DMS53 treated with DMSO at 0.1 percent for 48 hours (cell line): ENCODE results near the gene KRI1.
A peak's percentile ranks its signal among the peaks of the same experiment; 100 is the strongest.
"Not testable (repeated sequence)": the region's sequence is repeated elsewhere in the genome, so short reads cannot be mapped to it uniquely, and the experiment has no call there.

Source experiments
- DNase-seq: peaks from one replicate; lab custom pipeline; 2025; ENCODE audit not compliant: unreplicated experiment; lab: John Stamatoyannopoulos, UW

The KRI1 gene

DNA sequence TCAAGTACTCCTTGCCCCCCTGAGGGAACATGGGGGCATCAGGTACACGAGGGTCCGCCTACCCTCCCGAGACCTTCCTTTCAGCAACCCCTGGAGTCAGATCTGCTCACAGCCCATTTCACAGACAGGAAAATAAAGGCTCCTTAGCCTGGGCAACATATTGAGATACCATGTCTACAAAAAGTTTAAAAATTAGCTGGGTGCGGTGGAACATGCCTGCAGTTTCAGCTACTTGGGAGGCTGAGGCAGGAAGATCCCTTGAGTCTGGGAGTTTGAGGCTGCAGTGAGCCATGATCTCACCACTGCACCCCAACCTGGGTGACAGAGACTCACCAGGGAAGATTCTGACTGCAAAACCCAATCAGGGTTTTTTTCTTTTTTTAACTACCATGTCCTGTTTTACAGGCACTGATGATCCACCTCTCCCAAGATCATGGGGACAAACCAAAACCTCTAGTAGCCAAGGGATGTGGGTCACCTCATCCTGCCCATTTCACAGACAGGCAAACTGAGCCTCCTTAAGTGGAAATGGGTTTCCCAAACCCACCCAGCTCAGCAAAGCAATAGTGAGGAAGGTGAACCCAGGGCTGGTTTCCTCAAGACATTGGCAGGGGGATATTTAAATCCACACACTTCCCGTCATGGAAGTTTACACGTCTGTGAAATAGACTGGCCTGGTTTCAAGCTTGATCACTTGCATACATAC, 9.4 kb upstream of the KRI1 start:
- no peak for DNase-seq

DNA sequence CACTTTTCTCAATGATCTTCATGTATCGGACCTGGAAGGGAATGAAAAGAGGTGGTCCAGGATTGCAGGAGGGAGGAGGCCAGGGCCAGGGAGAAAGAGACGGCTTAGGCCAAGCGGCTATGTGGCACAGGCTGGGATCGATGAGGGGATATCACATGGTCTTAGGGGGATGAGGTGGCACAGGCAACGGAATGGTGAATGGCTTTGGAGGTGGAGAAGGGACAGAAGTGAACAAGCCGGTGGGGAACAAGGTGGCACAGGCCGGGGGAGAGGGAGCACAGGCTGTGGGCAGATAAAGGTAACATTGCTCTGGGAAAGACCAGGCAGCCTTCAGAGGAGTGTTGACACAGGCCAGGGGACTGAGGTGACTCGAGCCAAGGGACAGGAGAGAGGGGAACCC, 8.7 kb upstream of the KRI1 start:
- DNase-seq = no peak

DNA sequence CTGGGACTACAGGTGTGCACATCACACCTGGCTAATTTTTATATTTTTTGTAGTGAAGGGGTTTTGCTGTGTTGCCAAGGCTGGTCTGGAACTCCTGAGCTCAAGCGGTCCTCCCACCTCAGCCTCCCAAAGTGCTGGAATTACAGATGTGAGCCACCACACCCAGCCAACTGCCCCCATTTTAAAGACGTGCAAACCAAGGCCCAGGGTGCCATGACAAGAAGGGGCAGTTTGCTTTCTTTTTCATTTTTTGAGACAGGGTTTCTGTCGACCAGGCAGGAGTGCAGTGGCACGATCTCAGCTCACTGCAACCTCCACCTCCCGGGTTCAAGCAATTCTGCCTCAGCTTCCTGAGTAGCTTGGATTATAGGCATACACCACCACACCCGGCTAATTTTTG, 8.0 kb upstream of the KRI1 start:
- DNase-seq = not testable (repeated sequence)

DNA sequence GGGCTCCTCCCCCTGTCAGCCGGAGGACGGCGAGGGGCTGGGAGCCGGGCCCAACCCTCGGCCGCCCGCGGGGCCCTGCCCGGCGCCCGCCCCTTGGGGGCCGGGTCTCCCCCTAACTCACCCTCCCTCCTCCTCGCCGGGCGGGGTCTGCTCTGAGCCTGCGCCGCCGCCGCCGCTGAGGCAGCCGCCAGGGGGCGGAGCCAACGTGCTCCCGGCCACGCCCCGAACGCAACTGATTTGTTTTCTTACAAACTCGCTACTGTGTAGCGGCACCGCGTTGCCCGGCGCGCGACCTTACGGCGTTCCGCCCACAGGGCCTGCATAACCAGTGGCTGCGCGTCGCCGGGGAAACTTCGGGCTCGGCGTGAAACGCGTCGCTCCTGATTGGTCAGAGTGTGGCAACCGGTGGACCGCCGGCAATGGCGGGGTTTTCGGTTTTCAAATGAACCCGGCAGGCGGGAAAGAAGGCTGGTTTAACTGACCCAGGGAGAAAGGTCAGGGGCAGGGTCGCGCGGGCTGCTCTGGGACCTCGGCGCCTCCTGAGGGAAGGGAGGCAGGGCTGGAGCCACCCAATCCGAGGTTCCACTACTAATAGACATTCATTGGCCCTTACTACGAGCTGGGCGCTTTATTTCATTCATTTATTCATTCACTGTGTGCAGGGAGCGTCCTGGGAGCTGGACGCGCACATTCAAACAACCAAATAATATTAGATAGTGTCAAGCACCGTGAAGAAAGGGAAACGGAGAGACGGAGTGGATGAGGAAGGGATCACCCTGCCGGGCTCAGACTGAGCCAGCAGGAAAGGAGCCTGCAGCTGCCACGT, 3.2 kb upstream of the KRI1 start, which contains the start of gene CDKN2D:
CDKN2D (minus strand) TSS at position 154 of the 826 bp plus-strand sequence. CDS start 326 bp downstream, outside the sequence.
- DNase-seq = peak; percentile 94

DNA sequence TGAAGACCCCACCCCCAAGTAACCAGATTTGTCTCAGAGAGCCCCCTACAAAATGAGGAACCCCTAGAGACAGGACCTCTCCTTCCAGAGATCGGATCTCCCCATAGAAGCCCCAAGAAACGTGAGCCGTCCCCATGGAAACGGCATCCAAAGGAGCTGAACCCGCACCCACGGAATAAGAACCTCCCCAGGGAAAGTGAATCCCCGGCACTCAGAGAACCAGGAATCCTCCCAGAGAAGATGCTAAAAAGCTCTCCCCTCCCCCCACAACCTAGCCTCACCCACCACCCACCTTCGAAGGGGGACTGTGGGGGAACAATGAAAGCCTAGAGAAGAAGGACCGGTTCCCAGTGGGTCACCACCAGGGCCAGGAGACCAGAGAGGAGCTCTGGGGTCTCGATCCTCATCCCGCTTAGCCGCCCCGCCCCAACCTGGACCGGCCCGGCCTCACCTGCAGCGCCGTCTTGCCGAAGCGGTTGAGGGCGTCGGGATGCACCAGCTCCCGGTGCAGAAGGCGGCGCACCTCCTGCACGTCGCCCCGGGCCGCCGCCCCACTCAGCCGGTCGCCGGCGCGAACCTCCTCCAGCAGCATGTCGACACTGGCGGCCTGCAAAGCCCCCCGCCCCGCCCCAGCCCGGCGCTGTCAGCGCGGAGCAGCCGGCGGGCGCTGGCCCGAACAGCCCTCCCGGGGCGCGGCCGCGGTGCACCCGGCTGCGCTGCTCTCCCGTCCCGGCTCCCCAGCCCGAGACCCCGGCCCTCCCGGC, 2.4 kb upstream of the KRI1 start:
- peak; percentile 11 for DNase-seq

DNA sequence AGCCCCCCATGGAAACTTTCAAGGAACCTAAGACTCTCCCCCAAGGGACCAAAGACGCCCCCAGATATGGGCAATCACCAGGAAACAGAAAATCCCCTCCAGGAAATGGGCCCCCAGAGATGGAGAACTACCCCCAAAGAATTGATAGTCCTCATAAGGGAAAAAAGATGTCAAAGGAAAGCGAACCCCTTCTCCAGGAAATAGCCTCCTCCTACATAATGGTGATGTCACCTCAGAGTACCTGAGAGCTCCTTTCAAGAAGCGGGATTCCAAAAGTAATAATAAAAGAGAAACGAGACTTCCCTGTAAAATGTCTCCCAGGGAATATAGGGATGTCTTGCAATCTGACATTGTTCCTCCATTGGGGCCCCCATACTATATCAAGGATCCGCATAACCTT, 1.8 kb upstream of the KRI1 start:
- DNase-seq = no peak

DNA sequence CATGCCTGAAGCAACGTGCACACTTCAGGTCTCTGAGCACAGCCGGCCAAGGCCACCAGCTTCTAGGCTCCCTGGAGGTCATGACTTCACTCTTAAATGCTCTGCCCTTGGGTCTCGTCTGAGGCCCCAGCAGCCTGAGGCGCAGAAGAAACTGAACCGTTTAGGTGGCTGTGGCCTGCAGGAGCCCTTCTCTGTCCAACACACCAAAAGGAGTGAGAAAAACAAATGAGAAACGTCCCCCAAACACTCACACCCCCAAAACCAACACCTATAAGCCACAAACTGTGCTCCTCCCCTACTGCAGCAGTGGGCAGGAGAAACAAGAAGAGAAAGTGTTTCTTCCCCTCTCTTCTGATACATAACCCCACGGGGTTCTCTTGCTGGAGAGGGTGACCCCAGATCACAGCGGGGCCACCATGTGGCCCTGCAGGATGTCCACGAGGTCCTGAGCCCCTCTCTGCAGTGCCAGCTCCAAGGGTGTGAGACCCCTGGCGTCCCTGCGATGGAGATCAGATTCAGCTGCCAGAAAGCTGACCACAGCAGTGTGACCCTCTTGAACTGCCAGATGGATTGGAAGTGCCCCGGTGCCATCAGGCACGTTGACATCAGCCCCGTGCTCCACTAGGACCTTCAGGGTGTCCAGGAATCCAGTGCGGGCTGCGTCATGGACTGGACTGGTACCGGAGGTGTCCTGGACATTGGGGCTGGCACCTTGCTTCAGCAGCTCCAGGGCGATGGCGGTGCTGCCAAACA, 1.0 kb upstream of the KRI1 start:
- DNase-seq = no peak

DNA sequence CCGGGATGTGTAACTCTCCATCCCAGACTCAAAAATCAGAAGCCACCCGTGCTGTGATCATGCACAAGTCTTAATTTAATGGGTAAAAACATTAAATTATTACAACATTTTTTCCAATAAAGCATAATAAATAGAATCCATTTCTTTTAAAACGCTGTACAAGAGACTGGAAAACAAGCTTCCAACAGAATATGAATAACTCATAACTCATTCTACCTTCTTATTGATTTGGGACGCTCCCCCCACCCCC, 523 bp upstream of the KRI1 start:
- no peak for DNase-seq

DNA sequence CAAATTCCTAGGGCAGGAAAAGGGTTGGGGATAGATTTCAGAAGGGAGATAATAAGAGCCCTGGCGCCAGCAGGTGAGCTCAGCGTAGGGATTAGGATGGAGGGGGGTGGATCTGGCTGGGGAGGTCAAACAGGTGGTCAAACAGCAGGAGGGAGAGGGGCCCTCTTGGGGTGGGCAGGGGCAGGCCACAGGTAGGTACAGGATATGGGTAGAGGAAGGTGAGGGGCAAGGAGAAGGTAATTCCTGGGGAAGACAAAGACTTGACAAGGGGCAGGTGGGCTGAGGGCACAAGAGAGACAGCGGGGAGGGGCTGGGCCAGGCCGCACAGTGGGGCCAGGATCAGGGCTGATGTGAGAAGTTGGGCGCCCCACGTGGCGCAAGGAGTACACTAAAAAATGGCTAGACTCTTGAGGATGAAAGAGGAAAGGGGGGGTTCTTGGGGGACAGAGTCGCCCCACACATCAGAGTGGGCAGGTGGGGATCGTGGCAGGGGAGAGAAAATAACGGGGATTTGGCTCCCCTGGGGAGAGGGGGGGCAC, 713 bp downstream of the KRI1 start:
- no peak for DNase-seq

DNA sequence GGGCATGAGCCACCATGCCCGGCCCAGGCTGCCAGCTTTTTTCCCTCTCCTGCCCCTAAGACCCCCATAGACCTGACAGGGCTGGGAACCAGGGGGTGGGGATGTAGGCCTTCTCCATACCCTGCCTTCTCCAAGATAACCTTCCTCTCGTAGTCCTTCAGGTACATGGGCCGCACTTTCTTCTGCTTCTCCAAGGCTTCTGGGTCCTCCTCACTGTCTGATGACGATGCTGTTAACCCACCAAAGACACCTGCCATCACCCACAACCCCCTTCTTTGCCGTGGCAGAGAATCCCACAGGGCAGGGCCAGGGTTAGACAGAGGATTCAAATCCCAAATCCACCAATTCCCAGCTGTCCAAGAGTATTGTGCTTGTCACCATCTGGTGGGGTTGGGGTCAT, 3.2 kb downstream of the KRI1 start:
- DNase-seq = no peak

DNA sequence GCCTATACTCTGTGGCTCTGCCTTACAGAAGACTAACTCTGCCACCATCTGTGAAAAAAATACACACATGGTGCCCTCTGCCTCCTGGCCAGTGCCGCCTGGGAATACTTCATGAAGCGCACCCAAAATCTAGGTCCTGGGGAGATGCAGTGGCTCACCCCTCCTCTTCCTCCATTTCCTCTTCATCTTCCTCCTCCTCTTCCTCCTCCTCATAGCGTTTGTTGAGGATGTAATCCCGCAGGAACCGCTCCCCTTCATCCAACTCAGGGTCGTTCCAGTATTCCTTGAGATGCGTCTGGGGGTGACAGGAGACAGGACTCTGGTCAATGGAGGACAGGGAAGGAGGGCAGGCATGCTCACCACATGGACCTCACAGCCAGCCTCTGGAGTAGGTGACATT, 5.7 kb downstream of the KRI1 start:
- no peak for DNase-seq

DNA sequence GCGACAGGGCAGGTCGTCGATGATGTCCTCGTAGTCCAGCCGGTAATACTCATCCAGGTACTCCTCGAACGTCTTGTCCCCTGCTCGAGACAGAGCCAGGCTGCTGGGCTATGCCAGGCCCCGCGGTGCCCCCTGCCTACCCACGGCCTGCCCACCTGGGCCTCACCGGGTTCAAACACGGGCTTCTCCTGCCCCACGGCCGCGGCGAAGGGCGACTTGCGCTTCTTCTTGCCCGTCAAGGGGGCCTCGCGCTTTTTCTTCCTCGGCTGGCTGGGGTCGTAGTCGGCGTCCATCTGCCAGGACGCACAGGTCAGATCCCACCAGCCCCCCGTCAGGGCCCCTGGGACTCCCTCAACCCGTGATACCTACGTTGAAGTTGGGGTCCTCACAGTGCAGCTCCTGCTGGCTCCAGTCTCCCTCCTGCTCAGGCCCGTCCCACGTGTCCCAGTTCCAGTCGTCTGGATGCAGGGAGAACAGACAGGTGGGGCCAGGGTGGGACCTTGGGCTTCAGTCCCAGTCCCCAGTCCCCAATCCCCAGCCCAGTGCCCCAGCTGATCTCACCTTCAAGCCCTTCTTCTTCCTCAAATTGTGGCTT, 8.1 kb downstream of the KRI1 start:
- no peak for DNase-seq

DNA sequence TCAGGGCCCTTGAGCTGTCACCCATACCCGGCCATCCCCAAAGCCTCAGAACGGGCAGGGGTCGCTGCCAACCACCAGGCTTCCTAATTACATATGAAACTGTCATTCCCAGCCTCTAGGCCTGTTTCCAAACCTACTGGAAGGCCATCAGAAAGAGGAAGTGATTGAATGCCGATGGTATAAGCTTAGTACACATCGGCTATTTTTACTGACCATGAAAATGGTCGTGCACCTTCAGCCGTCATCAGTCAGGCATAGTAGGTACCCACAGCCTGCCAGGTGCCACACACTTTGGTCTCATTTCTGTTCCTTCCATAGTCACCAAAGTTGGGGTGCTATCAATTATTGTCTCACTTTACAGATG, 10.2 kb downstream of the KRI1 start:
- no peak for DNase-seq

DNA sequence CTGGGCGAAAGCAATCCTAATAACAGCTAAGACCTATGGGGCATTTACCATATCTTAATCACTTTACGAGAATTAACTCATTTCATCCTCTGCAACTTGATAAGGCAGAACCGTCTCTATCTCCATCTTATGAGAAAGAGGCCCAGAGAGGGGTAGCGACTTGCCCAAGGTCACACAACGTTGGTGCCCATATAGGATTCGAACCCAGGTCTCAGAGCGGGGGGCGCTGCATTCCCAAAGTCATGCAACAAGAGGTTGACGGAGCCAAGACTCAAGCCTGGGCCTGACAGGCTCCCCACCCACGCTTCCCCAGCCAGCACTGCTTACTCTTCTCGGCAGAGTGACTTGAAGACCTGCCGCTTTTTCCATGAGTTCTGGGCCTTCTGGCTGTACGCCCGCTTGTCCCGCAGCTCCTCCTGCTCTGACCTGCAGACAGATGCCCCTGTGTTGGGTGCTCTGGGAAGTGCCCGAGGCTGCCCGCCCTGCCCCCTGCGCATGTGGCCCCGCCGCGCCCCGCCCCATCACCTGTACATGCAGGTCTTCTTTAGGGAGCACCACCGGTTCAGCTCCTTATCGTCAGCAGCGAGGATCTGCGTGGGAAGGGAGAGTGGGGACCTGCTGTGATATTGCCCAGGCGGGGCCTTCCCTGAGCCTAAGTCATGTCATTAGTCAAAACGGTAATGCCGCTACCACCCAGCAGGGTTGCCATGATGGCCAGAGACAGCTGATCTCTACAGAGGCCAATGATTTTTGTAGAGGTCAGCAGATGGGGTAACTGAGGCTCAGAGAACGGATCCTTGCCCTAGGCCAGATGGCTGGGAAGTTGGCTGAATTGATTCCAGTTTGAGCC, 10.8 kb downstream of the KRI1 start:
- no peak for DNase-seq

DNA sequence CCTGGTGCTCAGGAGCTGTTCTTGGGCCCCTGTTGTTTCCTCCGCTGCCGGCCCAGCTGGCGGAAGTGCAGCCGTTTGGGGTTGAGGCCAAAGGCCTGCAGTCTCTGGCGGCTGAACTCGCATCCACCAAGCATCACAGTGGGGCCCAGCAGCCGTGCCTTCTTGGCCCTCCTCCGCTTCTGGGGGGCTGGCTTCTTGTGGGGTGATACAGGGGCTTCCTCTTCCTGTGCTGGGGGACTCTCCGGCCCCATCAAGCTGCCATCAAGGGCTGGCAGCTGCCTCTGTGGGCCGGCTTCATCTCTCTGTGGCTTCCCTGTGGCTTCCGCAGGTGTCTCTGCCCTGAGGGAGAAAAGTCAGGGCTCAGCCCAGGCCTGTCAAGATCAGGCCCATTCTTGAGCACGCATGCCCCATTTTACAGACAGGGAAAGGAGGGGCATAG, 11.8 kb downstream of the KRI1 start:
- no peak for DNase-seq

DNA sequence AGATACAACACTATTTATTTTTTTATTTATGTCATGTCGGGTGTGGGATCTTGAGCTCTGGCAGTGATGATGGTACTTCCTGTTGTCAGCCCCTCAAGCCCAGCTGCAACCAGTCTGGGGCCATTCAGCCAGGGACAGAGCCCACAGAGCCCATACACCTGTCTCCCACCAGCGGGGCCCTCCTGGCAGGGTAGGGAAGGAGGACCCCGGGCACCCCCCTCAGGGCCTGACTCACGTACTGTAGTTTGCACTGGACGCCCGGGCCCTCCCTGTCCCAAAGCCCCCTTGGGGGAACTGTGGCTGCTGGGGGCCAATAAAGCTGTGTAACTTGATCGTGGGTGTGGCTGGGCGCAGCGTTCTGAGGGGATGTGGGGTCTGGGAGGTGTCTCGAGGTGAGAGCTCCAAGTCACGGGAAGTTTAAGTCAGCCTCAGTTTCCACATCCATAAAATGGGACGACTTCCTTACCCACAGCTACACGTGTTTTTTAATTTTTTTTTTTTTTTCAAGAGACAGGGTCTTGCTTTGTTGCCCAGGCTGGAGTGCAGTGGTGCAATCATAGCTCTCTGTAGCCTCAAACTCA, 12.6 kb downstream of the KRI1 start:
- no peak for DNase-seq

DNA sequence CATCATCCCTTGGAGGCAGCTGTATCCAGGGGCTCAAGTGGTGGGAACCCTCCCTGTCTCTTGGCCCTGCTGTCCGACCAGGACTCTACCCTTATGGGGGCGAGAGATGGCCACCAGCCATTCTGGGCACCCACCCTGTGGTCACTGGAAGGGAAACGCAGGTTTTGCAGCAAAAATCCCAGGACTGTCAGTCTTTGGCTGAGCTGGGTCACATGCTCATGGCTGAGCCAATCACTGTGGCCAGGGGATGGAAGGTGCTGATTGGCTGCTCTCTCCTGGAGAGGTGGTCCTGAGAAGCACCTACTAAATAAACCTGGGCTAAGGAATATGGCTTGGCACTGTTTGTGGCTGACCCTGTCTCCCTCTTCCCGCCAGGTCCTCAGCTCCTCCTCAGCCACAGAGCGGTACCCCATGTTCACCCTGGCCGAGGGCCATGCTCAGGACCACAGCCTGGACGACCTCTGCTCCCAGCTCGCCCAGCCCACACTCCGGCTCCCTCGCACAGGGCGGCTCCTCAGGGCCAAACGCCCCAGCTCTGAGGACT, 13.2 kb downstream of the KRI1 start:
- DNase-seq = no peak

DNA sequence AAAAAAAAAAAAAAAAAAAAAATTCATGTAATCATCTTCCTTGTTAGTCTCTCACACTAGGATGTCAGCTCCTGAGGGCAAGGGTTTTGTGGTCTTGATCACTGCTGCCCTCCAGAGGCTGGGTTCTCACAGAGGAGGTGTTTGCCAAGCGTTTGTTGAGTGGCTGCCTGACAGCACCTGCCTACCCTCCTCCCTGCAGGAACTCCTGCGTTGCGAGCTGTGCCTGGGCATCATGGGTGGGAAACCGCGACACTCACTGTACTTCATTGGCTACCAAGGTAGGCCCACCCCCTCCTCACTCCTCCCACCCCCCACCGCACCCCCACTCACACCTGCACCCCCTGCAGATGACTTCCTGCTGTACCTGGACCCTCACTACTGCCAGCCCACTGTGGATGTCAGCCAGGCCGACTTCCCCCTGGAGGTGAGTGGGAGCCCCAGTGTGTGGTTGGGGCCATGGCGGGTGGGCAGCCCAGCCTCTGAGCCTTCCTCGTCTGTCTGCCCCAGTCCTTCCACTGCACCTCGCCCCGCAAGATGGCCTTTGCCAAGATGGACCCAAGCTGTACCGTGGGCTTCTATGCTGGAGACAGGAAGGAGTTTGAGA, 14.0 kb downstream of the KRI1 start:
- peak; percentile 14 for DNase-seq

DNA sequence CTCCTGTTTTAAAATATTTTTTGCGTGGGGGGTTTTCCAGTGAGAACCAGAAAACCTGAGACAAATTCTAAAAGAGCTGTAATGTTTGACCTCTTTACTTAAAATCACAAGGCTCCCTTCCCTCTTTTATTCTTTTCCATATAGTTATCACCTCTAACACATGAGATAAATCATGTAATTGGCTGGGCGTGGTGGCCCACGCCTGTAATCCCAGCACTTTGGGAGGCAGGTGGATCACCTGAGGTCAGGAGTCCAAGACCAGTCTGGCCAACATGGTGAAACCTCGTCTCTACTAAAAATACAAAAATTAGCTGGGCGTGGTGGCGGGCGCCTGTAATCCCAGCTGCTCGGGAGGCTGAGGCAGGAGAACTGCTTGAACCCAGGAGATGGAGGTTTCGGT, 14.8 kb downstream of the KRI1 start:
- not testable (repeated sequence) for DNase-seq
